Aorta (tissue), 5 donors: ENCODE results near the gene INHBE. TPM values are rescaled to one million over a fixed set of nuclear protein-coding genes. Genes with fewer than 3 reads are reported as not detected.
"Not testable (repeated sequence)": the region's sequence is repeated elsewhere in the genome, so short reads cannot be mapped to it uniquely, and the experiment has no call there.

ENCODE experiments used
- ATAC-seq: fragments of 200-7000 bp; cut with Tn5 transposase; one replicate; pipeline ENCODE4 v1.9.1; 2022; ENCODE audit warnings: moderate library complexity; ENCODE audit not compliant: low FRiP score
- DNase-seq, 2 donors: peaks; one replicate each; pipeline ENCODE4 v3.0.0-alpha.2; 2020
- H3K27ac ChIP-seq, 2 donors: one replicate each; pipeline ENCODE4 v1.5.1; 2013; ENCODE audit warnings: low read length in 2 of 2, mild to moderate bottlenecking in 2 of 2, moderate library complexity in 2 of 2, control low read depth in 1 of 2, inconsistent platforms in 1 of 2, low read depth in 1 of 2
- H3K27me3 ChIP-seq, 2 donors: one replicate each; pipeline ENCODE4 v1.6.1; 2013; ENCODE audit warnings: control low read depth in 1 of 2, low read length in 1 of 2, mild to moderate bottlenecking in 1 of 2, moderate library complexity in 1 of 2; ENCODE audit not compliant: insufficient read depth in 2 of 2, control insufficient read depth in 1 of 2
- H3K36me3 ChIP-seq, 2 donors: one replicate each; pipeline ENCODE4 v1.6.1; 2013; ENCODE audit warnings: control low read depth in 1 of 2, low read length in 1 of 2, mild to moderate bottlenecking in 1 of 2; ENCODE audit not compliant: insufficient read depth in 2 of 2, control insufficient read depth in 1 of 2
- H3K4me1 ChIP-seq, 2 donors: one replicate each; pipeline ENCODE4 v1.6.1; 2013; ENCODE audit warnings: low read length in 2 of 2, control low read depth in 1 of 2, mild to moderate bottlenecking in 1 of 2, moderate library complexity in 1 of 2; ENCODE audit not compliant: insufficient read depth in 2 of 2, control insufficient read depth in 1 of 2
- H3K4me3 ChIP-seq, 2 donors: one replicate each; pipeline ENCODE4 v1.5.1; 2013; ENCODE audit warnings: low read length in 2 of 2, control low read depth in 1 of 2, mild to moderate bottlenecking in 1 of 2
- H3K9me3 ChIP-seq: one replicate; pipeline ENCODE4 v1.6.1; 2013; ENCODE audit warnings: mild to moderate bottlenecking, low read length; ENCODE audit not compliant: control insufficient read depth
- WGBS, 2 donors: extraction: QIAGEN DNeasy Blood & Tissue Kit; methylation state at CpG; one replicate each; pipeline ENCODE4 v1.1.7; 2013; 5-methylcytosine and 5-hydroxymethylcytosine counted together
- intact Hi-C, 2 donors: fragments of 100-400 bp; cut with DNase I; formaldehyde crosslinking; loops; one replicate each; pipeline versions ENCODE4 v1.14.2 to v1.15.0; 2022
- polyA plus RNA-seq, 2 donors: library from polyadenylated mRNA; stranded (reverse); fragments of 200-250 nt; gene quantifications; one replicate each; pipeline ENCODE4 v1.2.3, GENCODE V29; 2013
- total RNA-seq, 2 donors: library from RNA; stranded (reverse); fragmentation: NEBNext Ultra II Directional; extraction: Animal tissue kit (Norgen Biotek cat#: 25700); gene quantifications; one replicate each; pipeline ENCODE4 v1.2.1, GENCODE V29; 2021
- donor health status: healthy with polysubstance abuse.
- donor health status: Bipolar disorder and iron deficiency.
- donor health status: DM: no; HTN: no; CAD: no.
- donor health status: DM: no; HTN: no; CAD: no.
- donor health status: DM: yes; HTN: yes; CAD: no.

Gene INHBE
- total and polyA plus RNA-seq, 4 donors: not detected

DNA sequence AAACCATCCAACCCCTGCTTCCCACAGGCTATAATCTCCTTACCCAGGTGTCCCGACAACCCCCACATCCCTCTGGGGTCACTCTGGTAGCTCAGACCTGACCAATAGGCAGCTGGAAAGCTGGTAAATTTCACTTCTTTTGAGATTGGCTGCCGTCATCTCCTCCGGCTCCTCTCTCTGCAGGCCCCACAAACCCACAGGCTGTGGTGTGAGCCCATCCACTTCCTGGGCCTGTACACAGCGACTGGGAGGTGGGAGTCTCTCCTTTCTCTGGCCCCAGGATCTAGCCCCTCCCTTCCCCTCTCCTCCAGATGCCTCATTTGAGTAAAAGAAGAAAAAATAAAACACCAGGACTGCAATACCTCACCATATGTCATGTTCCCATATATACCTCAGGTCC, 19.8 kb upstream of the INHBE start:
- 54 to 69% methylated on average over 4 of the region's 4 CpGs for WGBS, 2 donors
- no peak for DNase-seq
- no peak overlapping the region for H3K4me3 ChIP-seq
- no peak overlapping the region for H3K27ac ChIP-seq
- no peaks in the 10 kb centered on the region for H3K9me3 ChIP-seq
- H3K27me3 ChIP-seq: no peaks in the 10 kb centered on the region
- peaks cover 0 to 6% of the 10 kb centered on the region in 2 donors for H3K4me1 ChIP-seq
- H3K36me3 ChIP-seq: no peaks in the 10 kb centered on the region
- intact Hi-C loops: no loop called here
- ATAC-seq: no peak

DNA sequence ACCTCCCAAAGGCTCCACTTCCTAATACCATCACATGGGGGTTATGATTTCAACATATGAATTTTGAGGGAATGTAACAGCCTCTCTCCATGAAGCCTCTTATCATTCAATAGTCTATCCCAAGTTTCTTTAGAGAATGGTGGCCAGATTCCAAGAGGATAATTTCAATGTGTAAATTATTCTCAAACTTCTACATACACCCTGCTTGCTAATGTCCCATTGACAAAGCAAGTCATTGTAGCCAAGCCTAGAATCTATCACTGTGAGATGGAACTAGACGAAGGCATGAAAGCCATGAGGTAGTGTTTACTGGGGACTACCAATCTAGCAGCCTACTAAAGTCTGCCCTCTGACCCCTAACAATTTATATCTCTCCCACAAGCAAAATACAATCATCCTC, 16.7 kb upstream of the INHBE start:
- no peak for DNase-seq
- 97 to 100% methylated on average over 1 of the region's 1 CpG for WGBS, 2 donors
- Histone ChIP-seq H3K27ac (no peak overlapping the region), H3K4me3 (no peak overlapping the region), H3K36me3 (no peaks in the 10 kb centered on the region), H3K4me1 (peaks cover 0 to 6% of the 10 kb centered on the region in 2 donors), H3K27me3 (no peaks in the 10 kb centered on the region), H3K9me3 (no peaks in the 10 kb centered on the region)
- ATAC-seq: no peak
- intact Hi-C loops: no loop called here

DNA sequence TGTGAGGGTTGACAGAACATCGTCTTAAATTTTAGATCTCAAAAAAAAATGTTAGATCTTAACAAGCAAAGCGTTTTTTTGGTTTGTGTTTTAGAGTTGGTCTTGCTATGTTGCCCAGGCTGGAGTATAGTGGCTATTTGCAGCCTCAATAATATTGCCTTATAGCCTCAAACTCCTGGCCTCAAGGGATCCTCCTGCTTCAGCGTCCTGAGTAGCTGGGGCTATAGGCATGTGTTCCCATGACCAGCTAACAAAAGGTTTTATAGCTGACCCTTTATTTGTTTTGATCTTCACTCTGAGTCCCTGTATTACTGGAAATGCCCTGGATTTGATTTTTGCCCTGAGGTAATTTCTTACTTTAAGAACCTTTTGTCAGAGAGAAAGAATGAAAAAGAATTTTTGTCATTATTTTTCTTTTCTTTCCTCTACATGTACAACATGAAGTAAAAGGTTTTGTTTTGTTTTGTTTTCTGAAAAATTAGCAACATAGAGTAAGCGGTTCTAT, 15.3 kb upstream of the INHBE start:
- peak overlapping the region; percentile 54 to 59 for H3K27ac ChIP-seq
- no peak for ATAC-seq

DNA sequence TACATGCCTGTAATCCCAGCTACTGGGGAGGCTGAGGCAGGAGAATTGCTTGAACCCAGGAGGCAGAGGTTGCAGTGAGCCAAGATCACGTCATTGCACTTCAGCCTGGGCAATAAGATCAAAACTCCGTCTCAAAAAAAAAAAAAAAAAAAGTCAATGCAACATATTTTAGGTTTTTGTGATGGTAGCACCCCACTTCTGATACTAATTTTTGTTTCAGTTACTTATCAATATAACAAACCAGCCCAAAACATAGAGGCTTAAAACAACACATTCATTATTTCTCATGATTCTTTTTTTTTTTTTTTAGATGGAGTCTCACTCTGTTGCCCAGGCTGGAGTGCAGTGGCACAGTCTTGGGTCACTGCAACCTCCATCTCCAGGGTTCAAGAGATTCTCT, 13.7 kb upstream of the INHBE start:
- WGBS, 2 donors: 89 to 96% methylated on average over 2 of the region's 2 CpGs
- H3K4me1 ChIP-seq, H3K4me3 ChIP-seq, H3K36me3 ChIP-seq, H3K27me3 ChIP-seq, ATAC-seq, H3K27ac ChIP-seq, H3K9me3 ChIP-seq, DNase-seq, intact Hi-C loops: not testable (repeated sequence)

More for the DNA sequence above, 15.3 kb upstream of the INHBE start:
- Histone ChIP-seq H3K36me3 (no peaks in the 10 kb centered on the region), H3K4me3 (no peak overlapping the region), H3K9me3 (no peaks in the 10 kb centered on the region), H3K4me1 (peaks cover 0 to 6% of the 10 kb centered on the region in 2 donors), H3K27me3 (no peaks in the 10 kb centered on the region)
- WGBS, 2 donors: 32 to 43% methylated on average over 4 of the region's 4 CpGs
- peak in 1 of 2 donors; percentile 8 for DNase-seq
- intact Hi-C loops: no loop called here

DNA sequence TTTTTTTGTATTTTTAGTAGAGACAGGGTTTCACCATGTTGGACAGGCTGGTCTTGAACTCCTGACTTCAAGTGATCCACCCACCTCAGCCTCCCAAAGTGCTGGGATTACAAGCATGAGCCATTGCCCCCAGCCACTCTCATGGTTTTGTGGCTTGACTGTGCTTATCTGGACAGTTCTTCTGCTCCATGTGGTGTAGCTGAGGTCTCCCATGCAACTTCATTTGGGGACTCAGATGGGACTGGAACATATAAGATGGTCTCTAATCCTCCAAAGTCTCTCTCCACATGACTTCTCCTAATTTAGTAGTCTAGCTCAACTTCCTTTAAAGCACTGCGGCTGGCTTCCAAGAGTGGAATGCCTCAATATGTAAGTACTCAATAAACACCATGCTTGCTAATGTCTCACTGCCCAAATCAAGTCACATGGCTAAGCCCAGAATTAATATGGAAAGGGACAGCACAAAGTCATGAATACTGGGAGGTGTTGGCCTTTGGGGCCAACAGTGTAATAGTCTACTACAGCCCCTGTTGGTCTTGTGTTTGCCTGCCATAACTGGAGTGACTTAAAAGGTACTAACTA, 13.2 kb upstream of the INHBE start:
- H3K9me3 ChIP-seq: no peaks in the 10 kb centered on the region
- no peaks in the 10 kb centered on the region for H3K36me3 ChIP-seq
- ATAC-seq: no peak
- no peaks in the 10 kb centered on the region for H3K27me3 ChIP-seq
- intact Hi-C loops: no loop called here
- peaks cover 0 to 6% of the 10 kb centered on the region in 2 donors for H3K4me1 ChIP-seq
- no peak overlapping the region for H3K4me3 ChIP-seq
- WGBS, 2 donors: 42 to 79% methylated on average over 1 of the region's 1 CpG
- no peak overlapping the region for H3K27ac ChIP-seq
- DNase-seq: no peak

DNA sequence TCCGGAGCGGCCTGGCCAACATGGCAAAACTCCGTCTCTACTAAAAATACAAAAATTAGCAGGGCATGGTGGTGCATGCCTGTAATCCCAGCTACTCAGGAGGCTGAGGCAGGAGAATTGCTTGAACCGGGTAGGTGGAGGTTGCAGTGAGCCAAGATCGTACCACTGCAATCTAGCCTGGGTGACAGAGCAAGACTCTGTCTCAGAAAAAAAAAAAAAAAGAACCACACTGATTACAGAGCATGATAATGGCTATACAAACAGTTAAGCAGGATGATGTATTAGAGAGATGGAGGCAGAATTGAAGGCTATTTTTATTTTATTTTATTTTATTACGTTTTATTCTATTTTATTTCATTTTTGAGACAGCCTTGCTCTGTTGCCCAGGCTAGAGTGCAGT, 10.8 kb upstream of the INHBE start:
- H3K4me3 ChIP-seq, DNase-seq, intact Hi-C loops, H3K4me1 ChIP-seq, H3K27ac ChIP-seq, ATAC-seq, H3K36me3 ChIP-seq, H3K27me3 ChIP-seq, H3K9me3 ChIP-seq: not testable (repeated sequence)
- 75 to 76% methylated on average over 6 of the region's 6 CpGs for WGBS, 2 donors

DNA sequence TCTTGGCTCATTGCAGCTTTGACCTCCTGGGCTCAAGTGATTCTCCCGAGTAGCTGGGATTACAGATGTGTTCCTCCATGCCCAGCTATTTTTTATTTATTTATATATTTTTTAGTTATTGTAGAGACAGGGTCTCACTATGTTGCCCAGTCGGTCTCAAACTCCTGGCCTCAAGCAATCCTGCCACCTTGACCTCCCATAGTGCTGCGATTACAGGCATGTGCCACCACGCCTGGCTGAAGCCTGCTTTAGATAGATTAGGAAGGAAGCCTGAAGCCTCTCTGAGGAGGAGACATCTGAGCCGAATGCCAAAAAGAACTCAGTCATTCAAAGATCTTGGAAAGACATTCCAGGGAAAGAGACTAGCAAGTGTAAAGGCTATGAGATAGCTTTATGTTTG, 10.4 kb upstream of the INHBE start:
- H3K9me3 ChIP-seq: no peaks in the 10 kb centered on the region
- no peak overlapping the region for H3K27ac ChIP-seq
- intact Hi-C loops: no loop called here
- no peak overlapping the region for H3K4me3 ChIP-seq
- ATAC-seq: no peak
- H3K27me3 ChIP-seq: no peaks in the 10 kb centered on the region
- no peaks in the 10 kb centered on the region for H3K4me1 ChIP-seq
- whole genome bisulfite sequencing, 2 donors: 79 to 86% methylated on average over 5 of the region's 5 CpGs
- peak in 1 of 2 donors; percentile 5 for DNase-seq
- H3K36me3 ChIP-seq: no peaks in the 10 kb centered on the region

DNA sequence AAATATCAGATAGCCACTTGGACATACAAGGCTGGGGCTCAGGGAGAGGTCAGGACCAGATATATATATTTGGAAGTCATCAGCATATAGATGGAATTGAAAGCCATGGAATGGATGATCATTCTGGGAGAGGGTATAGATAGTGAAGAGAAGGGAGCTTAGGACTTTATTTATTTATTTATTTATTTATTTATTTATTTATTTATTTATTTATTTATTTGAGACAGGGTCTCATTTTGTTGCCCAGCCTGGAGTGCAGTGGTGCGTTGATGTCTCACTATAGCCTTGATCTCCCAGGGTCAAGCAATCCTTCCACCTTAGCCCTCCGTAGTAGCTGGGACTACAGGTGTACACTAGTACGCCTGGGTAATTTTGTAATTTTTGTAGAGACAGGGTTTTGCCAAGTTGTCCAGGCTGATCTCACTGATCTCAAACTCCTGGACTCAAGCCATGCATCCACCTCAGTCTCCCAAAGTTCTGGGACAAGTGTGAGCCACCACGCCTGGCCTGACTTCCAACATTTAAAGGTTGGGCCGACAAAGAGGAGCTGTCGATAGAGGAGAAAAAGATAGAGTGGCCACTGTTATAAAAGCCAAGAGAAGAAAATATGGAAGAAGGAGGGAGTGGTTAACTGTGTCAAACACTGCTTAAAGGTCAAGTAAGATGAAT, 8.7 kb upstream of the INHBE start:
- ATAC-seq: no peak
- Histone ChIP-seq H3K27me3 (no peaks in the 10 kb centered on the region), H3K27ac (no peak overlapping the region), H3K9me3 (no peaks in the 10 kb centered on the region), H3K4me1 (no peaks in the 10 kb centered on the region), H3K4me3 (no peak overlapping the region), H3K36me3 (no peaks in the 10 kb centered on the region)
- no peak for DNase-seq
- 97 to 98% methylated on average over 6 of the region's 6 CpGs for WGBS, 2 donors
- intact Hi-C loops: no loop called here

DNA sequence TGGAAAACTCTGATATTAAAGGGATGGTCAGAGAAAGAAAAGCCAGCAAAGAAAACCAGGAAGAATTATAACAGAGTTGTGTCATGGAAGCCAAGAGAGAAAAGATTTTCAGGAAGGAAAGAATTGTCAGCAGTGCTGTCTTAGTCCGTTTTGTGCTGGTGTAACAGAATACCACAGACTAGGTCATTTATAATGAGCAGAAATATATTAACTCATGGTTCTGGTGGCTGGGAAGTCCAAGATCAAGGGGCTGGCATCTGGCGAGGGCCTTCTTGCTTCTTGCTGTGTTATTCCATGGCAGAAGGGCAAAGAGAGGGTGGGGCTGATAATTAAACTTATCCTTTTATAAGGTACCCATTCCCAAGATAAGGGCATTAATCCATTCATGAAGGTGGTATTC, 6.4 kb upstream of the INHBE start:
- no peak for DNase-seq
- no peaks in the 10 kb centered on the region for H3K4me1 ChIP-seq
- ATAC-seq: no peak
- H3K27me3 ChIP-seq: no peaks in the 10 kb centered on the region
- no peak overlapping the region for H3K27ac ChIP-seq
- 90 to 96% methylated on average over 2 of the region's 2 CpGs for WGBS, 2 donors
- H3K36me3 ChIP-seq: no peaks in the 10 kb centered on the region
- intact Hi-C loops: no loop called here
- no peaks in the 10 kb centered on the region for H3K9me3 ChIP-seq
- no peak overlapping the region for H3K4me3 ChIP-seq
